HEK293 (cell line): Measurements from ENCODE around the gene PGBD4.
A peak's percentile ranks its signal among the peaks of the same experiment; 100 is the strongest.

ENCODE experiments used
- ATF2 ChIP-seq: fragments of 450-650 bp; formaldehyde crosslinking; IDR thresholded peaks from 2 replicates; pipeline ENCODE4 v1.5.1; 2016; ENCODE audit warnings: missing biosample characterization, missing genetic modification characterization, low read depth
- KLF7 ChIP-seq: fragments of 450-650 bp; formaldehyde crosslinking; IDR thresholded peaks from 2 replicates; pipeline ENCODE4 v1.5.1; 2016; ENCODE audit warnings: missing biosample characterization, missing genetic modification characterization, borderline replicate concordance
- KLF8 ChIP-seq: fragments of 450-650 bp; formaldehyde crosslinking; IDR thresholded peaks from 2 replicates; pipeline ENCODE4 v1.5.1; 2016; ENCODE audit warnings: missing biosample characterization, missing genetic modification characterization
- MEIS1 ChIP-seq: sonication (generic); formaldehyde crosslinking; IDR thresholded peaks from 2 replicates; pipeline ENCODE4 v1.8.1; 2022; ENCODE audit warnings: missing genetic modification reagents, mild to moderate bottlenecking, borderline replicate concordance
- PATZ1 ChIP-seq: fragments of 450-650 bp; formaldehyde crosslinking; IDR thresholded peaks from 2 replicates; pipeline ENCODE4 v1.5.1; 2016; ENCODE audit warnings: missing biosample characterization, missing genetic modification characterization
- PRDM1 ChIP-seq: fragments of 450-650 bp; formaldehyde crosslinking; IDR thresholded peaks from 2 replicates; pipeline ENCODE4; 2016; ENCODE audit warnings: missing biosample characterization, missing genetic modification characterization
- SP7 ChIP-seq: fragments of 450-650 bp; formaldehyde crosslinking; IDR thresholded peaks from 2 replicates; pipeline ENCODE4 v1.5.1; 2016; ENCODE audit warnings: missing biosample characterization, missing genetic modification characterization
- TRIM28 ChIP-seq: IDR thresholded peaks from 2 replicates; pipeline ENCODE4 v1.6.1; 2011; ENCODE audit warnings: low read length, control low read depth, borderline replicate concordance
- ZBTB20 ChIP-seq: fragments of 450-650 bp; formaldehyde crosslinking; IDR thresholded peaks from 2 replicates; pipeline ENCODE4 v1.5.1; 2016; ENCODE audit warnings: missing biosample characterization, missing genetic modification characterization
- ZNF114 ChIP-seq: fragments of 450-650 bp; formaldehyde crosslinking; IDR thresholded peaks from 2 replicates; pipeline ENCODE4 v1.5.0; 2017; ENCODE audit warnings: missing biosample characterization, missing genetic modification characterization
- ZNF146 ChIP-seq: fragments of 450-650 bp; formaldehyde crosslinking; IDR thresholded peaks from 2 replicates; pipeline ENCODE4 v1.5.1; 2016; ENCODE audit warnings: missing biosample characterization, missing genetic modification characterization
- ZNF2 ChIP-seq: fragments of 450-650 bp; formaldehyde crosslinking; IDR thresholded peaks from 2 replicates; pipeline ENCODE4 v1.5.1; 2016; ENCODE audit warnings: missing biosample characterization, missing genetic modification characterization
- ZNF24 ChIP-seq: fragments of 450-650 bp; formaldehyde crosslinking; IDR thresholded peaks from 2 replicates; pipeline ENCODE4 v1.5.1; 2016; ENCODE audit warnings: missing biosample characterization, missing genetic modification characterization
- ZNF280C ChIP-seq: fragments of 450-650 bp; formaldehyde crosslinking; IDR thresholded peaks from 2 replicates; pipeline ENCODE4 v1.5.1; 2016; ENCODE audit warnings: missing biosample characterization, missing genetic modification characterization
- ZNF280D ChIP-seq: fragments of 450-650 bp; formaldehyde crosslinking; IDR thresholded peaks from 2 replicates; pipeline ENCODE4 v1.5.1; 2016; ENCODE audit warnings: missing biosample characterization, missing genetic modification characterization
- ZNF302 ChIP-seq: fragments of 450-650 bp; formaldehyde crosslinking; IDR thresholded peaks from 2 replicates; pipeline ENCODE4 v1.5.1; 2016; ENCODE audit warnings: missing biosample characterization, missing genetic modification characterization, low read depth
- ZNF398 ChIP-seq: fragments of 450-650 bp; formaldehyde crosslinking; IDR thresholded peaks from 2 replicates; pipeline ENCODE4 v1.5.1; 2017; ENCODE audit warnings: missing biosample characterization, missing genetic modification characterization
- ZNF561 ChIP-seq: fragments of 450-650 bp; IDR thresholded peaks from 2 replicates; pipeline ENCODE4 v1.5.1; 2018; ENCODE audit warnings: missing biosample characterization, missing genetic modification characterization, borderline replicate concordance
- ZNF571 ChIP-seq: fragments of 450-650 bp; formaldehyde crosslinking; IDR thresholded peaks from 2 replicates; pipeline ENCODE4 v1.5.0; 2017; ENCODE audit warnings: missing biosample characterization, missing genetic modification characterization
- ZNF654 ChIP-seq: fragments of 450-650 bp; formaldehyde crosslinking; IDR thresholded peaks from 2 replicates; pipeline ENCODE4 v1.5.1; 2016; ENCODE audit warnings: low read depth, missing biosample characterization, missing genetic modification characterization
- ZSCAN16 ChIP-seq: fragments of 450-650 bp; formaldehyde crosslinking; IDR thresholded peaks from 2 replicates; pipeline ENCODE4 v1.5.1; 2016; ENCODE audit warnings: missing biosample characterization, missing genetic modification characterization
- TF ChIP-seq, protein P1 (sequence below): IDR thresholded peaks from 2 replicates; pipeline ENCODE4 v1.6.1; 2011; ENCODE audit warnings: mild to moderate bottlenecking, low read depth, low read length, borderline replicate concordance
- TF ChIP-seq, protein P2 (sequence below): fragments of 450-650 bp; formaldehyde crosslinking; conservative IDR thresholded peaks from 2 replicates; pipeline ENCODE4 v1.5.1; 2016; ENCODE audit warnings: low read depth, missing biosample characterization, missing genetic modification characterization

The PGBD4 gene

GRCh38 chr15:34101366-34102174, at the start of gene PGBD4, which contains the start of gene EMC7 (continued):
- no peak for TF ChIP-seq MEIS1
- no peak for TF ChIP-seq ZNF280C
- TF ChIP-seq SP7 = peak; percentile 42; the same call in 1 of the 2 replicates
- peak; percentile 40; the same call in 1 of the 2 replicates for TF ChIP-seq PRDM1
- no peak for TF ChIP-seq KLF7
- TF ChIP-seq PATZ1 (tag by site-specific recombination) = 0 out of 2 replicates have a peak, but pooled peaks have one; percentile 30
- TF ChIP-seq, protein P1, sequence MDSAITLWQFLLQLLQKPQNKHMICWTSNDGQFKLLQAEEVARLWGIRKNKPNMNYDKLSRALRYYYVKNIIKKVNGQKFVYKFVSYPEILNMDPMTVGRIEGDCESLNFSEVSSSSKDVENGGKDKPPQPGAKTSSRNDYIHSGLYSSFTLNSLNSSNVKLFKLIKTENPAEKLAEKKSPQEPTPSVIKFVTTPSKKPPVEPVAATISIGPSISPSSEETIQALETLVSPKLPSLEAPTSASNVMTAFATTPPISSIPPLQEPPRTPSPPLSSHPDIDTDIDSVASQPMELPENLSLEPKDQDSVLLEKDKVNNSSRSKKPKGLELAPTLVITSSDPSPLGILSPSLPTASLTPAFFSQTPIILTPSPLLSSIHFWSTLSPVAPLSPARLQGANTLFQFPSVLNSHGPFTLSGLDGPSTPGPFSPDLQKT = no peak
- TF ChIP-seq, protein P2, sequence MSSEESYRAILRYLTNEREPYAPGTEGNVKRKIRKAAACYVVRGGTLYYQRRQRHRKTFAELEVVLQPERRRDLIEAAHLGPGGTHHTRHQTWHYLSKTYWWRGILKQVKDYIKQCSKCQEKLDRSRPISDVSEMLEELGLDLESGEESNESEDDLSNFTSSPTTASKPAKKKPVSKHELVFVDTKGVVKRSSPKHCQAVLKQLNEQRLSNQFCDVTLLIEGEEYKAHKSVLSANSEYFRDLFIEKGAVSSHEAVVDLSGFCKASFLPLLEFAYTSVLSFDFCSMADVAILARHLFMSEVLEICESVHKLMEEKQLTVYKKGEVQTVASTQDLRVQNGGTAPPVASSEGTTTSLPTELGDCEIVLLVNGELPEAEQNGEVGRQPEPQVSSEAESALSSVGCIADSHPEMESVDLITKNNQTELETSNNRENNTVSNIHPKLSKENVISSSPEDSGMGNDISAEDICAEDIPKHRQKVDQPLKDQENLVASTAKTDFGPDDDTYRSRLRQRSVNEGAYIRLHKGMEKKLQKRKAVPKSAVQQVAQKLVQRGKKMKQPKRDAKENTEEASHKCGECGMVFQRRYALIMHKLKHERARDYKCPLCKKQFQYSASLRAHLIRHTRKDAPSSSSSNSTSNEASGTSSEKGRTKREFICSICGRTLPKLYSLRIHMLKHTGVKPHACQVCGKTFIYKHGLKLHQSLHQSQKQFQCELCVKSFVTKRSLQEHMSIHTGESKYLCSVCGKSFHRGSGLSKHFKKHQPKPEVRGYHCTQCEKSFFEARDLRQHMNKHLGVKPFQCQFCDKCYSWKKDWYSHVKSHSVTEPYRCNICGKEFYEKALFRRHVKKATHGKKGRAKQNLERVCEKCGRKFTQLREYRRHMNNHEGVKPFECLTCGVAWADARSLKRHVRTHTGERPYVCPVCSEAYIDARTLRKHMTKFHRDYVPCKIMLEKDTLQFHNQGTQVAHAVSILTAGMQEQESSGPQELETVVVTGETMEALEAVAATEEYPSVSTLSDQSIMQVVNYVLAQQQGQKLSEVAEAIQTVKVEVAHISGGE (tag by site-specific recombination) = peak; percentile 86
- peak; percentile 12; the same call in 1 of the 2 replicates for TF ChIP-seq ATF2
- TF ChIP-seq ZNF146 (tag by site-specific recombination) = no peak; the same call in 1 of the 2 replicates
- no peak for TF ChIP-seq ZNF654 (tag by site-specific recombination)
- no peak for TF ChIP-seq ZNF114 (tag by site-specific recombination)
- no peak for TF ChIP-seq ZNF561
- TF ChIP-seq KLF8 (tag by site-specific recombination) = no peak
- TF ChIP-seq ZNF280D (tag by site-specific recombination) = no peak
- no peak for TF ChIP-seq ZNF571 (tag by site-specific recombination)
- no peak for TF ChIP-seq ZNF398 (tag by site-specific recombination)
- TF ChIP-seq ZBTB20 = peak; percentile 93
- no peak for TF ChIP-seq ZSCAN16 (tag by site-specific recombination)
- 0 out of 2 replicates have a peak, but pooled peaks have one; percentile 69 for TF ChIP-seq ZNF24 (tag by site-specific recombination)
- TF ChIP-seq ZNF302 (tag by site-specific recombination) = no peak
- peak; percentile 40; the same call in 1 of the 2 replicates for TF ChIP-seq TRIM28
- TF ChIP-seq ZNF2 (tag by site-specific recombination) = 0 out of 2 replicates have a peak, but pooled peaks have one; percentile 25
